ENCODE measurements around the gene HSD17B12.

Gene HSD17B12

DNA sequence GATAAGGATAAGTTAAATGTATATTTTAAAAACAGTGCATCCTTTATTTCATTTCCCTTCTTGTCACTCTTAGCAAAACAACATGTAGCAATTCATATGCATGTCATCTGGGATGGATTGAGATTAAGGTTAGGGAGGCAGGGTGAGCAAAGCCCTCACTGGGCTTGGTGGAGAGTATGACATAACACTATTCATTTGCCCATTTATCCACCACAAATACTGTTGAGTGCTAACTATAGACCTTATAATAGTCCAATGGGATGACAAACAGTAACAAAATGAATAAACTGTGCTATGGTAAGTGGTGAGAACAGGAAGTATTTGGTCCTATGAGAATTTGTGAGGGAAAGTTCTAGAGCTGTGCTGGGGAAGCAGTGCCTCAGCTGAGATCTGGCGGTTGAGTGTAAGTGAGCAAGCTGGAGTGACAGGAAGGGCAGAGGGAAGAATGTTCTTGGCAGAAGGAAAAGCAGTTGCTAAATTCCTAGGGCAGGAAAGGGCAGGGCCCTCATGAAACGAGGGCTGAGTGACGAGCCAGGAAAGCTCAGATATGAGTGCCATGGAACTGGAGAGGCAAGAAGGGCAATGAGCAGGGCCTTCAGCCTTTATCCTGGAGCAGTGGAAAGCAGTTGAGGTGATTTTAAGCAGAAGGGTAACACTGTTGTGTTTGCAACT, 6.7 kb downstream of the HSD17B12 start:
- no peak overlapping the region for H3K27ac ChIP-seq
- TF ChIP-seq ZFX (IDR thresholded peaks at IDR 0.05; ENCODE audit: borderline replicate concordance): no peak
- TF ChIP-seq, protein P1, sequence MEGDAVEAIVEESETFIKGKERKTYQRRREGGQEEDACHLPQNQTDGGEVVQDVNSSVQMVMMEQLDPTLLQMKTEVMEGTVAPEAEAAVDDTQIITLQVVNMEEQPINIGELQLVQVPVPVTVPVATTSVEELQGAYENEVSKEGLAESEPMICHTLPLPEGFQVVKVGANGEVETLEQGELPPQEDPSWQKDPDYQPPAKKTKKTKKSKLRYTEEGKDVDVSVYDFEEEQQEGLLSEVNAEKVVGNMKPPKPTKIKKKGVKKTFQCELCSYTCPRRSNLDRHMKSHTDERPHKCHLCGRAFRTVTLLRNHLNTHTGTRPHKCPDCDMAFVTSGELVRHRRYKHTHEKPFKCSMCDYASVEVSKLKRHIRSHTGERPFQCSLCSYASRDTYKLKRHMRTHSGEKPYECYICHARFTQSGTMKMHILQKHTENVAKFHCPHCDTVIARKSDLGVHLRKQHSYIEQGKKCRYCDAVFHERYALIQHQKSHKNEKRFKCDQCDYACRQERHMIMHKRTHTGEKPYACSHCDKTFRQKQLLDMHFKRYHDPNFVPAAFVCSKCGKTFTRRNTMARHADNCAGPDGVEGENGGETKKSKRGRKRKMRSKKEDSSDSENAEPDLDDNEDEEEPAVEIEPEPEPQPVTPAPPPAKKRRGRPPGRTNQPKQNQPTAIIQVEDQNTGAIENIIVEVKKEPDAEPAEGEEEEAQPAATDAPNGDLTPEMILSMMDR (IDR thresholded peaks at IDR 0.05): no peak

DNA sequence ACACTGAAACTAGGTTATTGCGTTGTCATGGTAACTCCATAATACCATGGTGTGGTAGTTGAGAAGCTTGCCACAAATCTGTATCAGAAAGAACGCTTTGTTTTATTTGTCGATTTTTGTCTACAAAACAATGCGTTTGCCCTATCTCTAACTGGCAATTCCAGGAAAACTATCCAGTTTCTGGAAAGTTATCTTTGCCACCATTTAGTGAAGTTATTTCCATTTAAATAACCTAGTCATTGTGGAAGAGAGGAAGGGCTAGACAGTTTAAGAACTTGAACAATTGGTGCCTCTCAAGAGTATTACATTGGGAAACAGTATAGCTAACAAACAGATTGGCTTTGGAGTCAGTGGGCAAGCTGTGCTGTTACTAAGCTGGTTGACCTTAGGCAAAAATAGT, 7.9 kb downstream of the HSD17B12 start:
- TF ChIP-seq, protein P1 (IDR thresholded peaks at IDR 0.05): no peak
- no peak for TF ChIP-seq ZFX (IDR thresholded peaks at IDR 0.05; ENCODE audit: borderline replicate concordance)
- H3K27ac ChIP-seq: no peak overlapping the region

DNA sequence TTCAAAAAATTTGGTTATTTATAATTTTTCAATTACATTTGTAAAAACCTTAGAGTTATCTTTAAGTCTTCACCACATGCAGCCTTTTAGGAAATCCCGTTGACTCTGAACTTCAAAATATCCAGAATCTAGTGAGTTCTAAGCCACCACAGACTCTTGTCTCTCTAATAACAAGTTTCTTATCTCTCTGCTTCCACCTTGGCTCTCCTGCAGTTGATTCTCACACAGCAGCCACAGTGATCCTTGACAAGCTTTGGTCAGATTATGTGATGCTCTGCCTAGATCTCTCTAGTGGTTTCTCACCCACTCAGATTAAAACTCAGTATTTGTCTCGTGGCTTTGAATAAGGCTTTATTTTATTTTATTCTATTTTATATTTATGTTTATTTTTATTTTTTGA, 8.6 kb downstream of the HSD17B12 start:
- TF ChIP-seq, protein P1 (IDR thresholded peaks at IDR 0.05): no peak
- no peak for TF ChIP-seq ZFX (IDR thresholded peaks at IDR 0.05; ENCODE audit: borderline replicate concordance)
- H3K27ac ChIP-seq: no peak overlapping the region

DNA sequence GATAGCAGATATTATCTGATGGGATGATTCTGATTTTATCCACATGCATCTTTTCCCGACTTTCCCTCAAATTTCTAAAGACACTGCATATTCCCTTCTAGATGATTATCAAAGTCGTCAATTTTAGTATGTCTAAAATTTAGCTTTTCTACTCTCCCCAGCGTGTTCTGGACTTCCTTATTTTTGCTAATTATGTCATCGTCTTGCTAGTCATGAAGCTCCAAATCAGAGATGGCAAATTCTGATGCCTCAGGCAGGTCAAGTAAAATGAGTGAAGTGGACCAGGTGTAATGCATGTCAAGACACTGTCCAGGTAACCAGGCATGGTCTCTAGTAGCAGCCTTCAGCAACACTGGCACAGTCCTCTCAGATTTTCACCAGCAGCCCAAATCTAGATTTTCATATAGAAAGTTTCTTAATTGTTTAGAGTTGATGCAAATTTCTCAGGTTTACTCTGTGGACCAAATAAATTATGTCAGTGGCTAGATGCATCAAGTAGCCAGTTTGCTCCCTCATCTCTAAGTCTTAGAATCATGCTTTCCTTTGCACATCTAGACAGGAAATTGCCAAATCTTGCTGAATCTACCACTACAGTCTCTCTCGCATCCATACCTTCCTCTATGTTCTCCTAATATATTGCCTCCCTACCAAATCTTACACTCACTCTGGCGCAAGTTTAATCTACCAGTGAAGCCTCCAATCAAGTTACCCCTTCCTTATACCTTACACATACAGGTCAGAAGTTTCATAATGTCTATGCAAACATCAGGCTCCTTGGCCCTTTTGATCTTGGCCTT, 10.6 kb downstream of the HSD17B12 start:
- H3K27ac ChIP-seq: no peak overlapping the region
- TF ChIP-seq, protein P1 (IDR thresholded peaks at IDR 0.05): no peak
- TF ChIP-seq ZFX (IDR thresholded peaks at IDR 0.05; ENCODE audit: borderline replicate concordance): no peak

DNA sequence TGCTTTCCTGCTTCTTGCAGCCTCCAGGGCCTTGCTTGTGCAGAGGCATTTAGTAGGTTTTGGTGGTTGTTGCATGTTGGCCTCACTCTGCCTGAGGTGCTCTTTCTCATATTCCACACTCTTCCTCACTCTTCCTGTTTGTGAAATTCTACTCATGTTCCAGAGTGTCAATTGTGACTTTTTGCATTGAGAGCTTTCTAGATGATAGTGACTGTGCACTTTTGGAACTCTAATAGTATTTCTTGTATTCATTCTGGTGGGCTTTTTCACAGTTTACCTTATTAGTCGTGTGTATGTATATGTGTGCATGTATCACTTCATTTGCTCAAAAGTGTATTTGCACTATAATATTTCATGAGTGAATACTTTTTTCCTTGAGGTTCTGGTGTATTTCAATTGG, 11.3 kb downstream of the HSD17B12 start:
- no peak overlapping the region for H3K27ac ChIP-seq
- no peak for TF ChIP-seq ZFX (IDR thresholded peaks at IDR 0.05; ENCODE audit: borderline replicate concordance)
- TF ChIP-seq, protein P1 (IDR thresholded peaks at IDR 0.05): no peak

DNA sequence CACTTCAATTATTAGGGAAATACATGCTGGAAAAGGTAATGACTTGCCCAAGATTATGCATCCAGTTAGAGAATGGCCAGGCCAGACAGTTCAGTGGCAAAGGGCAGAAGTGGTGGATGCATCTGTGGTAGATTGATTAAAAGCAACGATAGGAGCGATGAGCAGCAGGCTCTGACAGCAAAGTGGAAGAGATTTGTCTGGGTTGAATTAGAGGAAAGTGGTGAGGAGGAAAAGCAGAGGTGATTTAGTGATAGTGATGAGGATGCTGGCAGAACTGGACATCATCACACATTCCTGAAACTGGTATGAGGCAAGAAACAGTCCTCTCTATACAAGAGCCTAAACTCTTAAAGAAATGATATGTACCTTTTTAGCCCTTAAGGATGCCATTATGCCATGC, 12.5 kb downstream of the HSD17B12 start:
- TF ChIP-seq, protein P1 (IDR thresholded peaks at IDR 0.05): no peak
- TF ChIP-seq ZFX (IDR thresholded peaks at IDR 0.05; ENCODE audit: borderline replicate concordance): no peak
- no peak overlapping the region for H3K27ac ChIP-seq

DNA sequence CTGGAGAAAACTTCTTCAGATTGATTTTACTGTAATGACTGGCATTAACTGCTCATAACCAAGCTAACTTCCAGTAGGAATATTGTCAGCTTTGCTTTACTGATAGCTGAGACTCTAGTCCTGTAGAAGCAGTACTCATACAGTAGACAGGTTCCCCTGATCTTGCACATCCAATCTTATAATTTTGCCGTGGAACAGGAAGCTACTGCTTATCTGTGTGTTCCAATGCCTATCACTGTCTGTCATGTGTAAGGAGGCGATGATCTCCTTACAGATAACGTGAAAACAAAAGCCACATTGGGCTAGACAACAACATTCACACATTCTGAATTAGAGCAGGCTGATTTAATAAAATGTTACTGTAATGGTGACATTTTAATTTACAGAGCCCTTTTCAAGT, 13.2 kb downstream of the HSD17B12 start:
- no peak overlapping the region for H3K27ac ChIP-seq
- TF ChIP-seq, protein P1 (IDR thresholded peaks at IDR 0.05): no peak
